CD8-positive, alpha-beta memory T cell (primary cell): Measurements from ENCODE around the gene BLOC1S1. TPM values are rescaled to one million over a fixed set of nuclear protein-coding genes. Genes with fewer than 3 reads are reported as not detected.

Experiments
- CTCF ChIA-PET: fragments of 350-600 bp; sonication (Branson Sonifier 250); formaldehyde crosslinking; loops from one replicate; lab custom pipeline; 2021; ENCODE audit warnings: antibody characterized with exemption; lab: Charles Lee
- POLR2A ChIA-PET: fragments of 350-600 bp; sonication (Branson Sonifier 250); formaldehyde crosslinking; loops from one replicate; lab custom pipeline; 2021; ENCODE audit warnings: antibody characterized with exemption; lab: Charles Lee
- DNase-seq, 5 donors: peaks; one replicate each; pipeline versions ENCODE4 v3.0.0 to v3.0.0-alpha.2; 2020 to 2022; ENCODE audit warnings: mixed read lengths in 1 of 5
- H3K27ac ChIP-seq: one replicate; pipeline ENCODE4 v1.7.0; 2013; ENCODE audit warnings: low read depth, mild to moderate bottlenecking, low read length, moderate library complexity
- H3K27me3 ChIP-seq: 2 replicates; pipeline ENCODE4 v1.7.0; 2013; ENCODE audit warnings: low read length, mild to moderate bottlenecking; ENCODE audit not compliant: insufficient read depth, poor library complexity, severe bottlenecking
- H3K36me3 ChIP-seq: 2 replicates; pipeline ENCODE4 v1.7.0; 2013; ENCODE audit warnings: mild to moderate bottlenecking, low read length, moderate library complexity; ENCODE audit not compliant: insufficient read depth
- H3K4me1 ChIP-seq: 2 replicates; pipeline ENCODE4 v1.7.0; 2013; ENCODE audit warnings: mild to moderate bottlenecking, low read length, moderate library complexity; ENCODE audit not compliant: insufficient read depth
- H3K4me3 ChIP-seq: 2 replicates; pipeline ENCODE4 v1.7.0; 2013; ENCODE audit warnings: mild to moderate bottlenecking, low read length
- H3K9me3 ChIP-seq: 2 replicates; pipeline ENCODE4 v1.7.0; 2013; ENCODE audit warnings: mild to moderate bottlenecking, low read length
- H3K27ac Mint-ChIP-seq, 8 donors: one replicate each; pipeline ENCODE4 v1.8.0; 2020 to 2021; ENCODE audit warnings: mixed read lengths in 8 of 8, mild to moderate bottlenecking in 6 of 8, inconsistent platforms in 3 of 8, moderate library complexity in 3 of 8
- H3K27me3 Mint-ChIP-seq, 2 donors: one replicate each; pipeline ENCODE4 v1.8.0; 2020 to 2021; ENCODE audit warnings: mixed read lengths in 2 of 2, mild to moderate bottlenecking in 1 of 2, moderate library complexity in 1 of 2
- H3K36me3 Mint-ChIP-seq, 3 donors: one replicate each; pipeline ENCODE4 v1.8.0; 2020 to 2021; ENCODE audit warnings: mixed read lengths in 3 of 3, inconsistent platforms in 1 of 3, mild to moderate bottlenecking in 1 of 3
- H3K4me1 Mint-ChIP-seq, 3 donors: one replicate each; pipeline ENCODE4 v1.8.0; 2020 to 2021; ENCODE audit warnings: mixed read lengths in 3 of 3, inconsistent platforms in 1 of 3, mild to moderate bottlenecking in 1 of 3
- H3K4me3 Mint-ChIP-seq, 7 donors: one replicate each; pipeline ENCODE4 v1.8.0; 2020 to 2021; ENCODE audit warnings: mixed read lengths in 7 of 7, mild to moderate bottlenecking in 6 of 7, moderate library complexity in 4 of 7, inconsistent platforms in 2 of 7
- H3K9me3 Mint-ChIP-seq, 5 donors: one replicate each; pipeline ENCODE4 v1.8.0; 2020 to 2022; ENCODE audit warnings: mixed read lengths in 5 of 5, mild to moderate bottlenecking in 3 of 5, moderate library complexity in 2 of 5, inconsistent platforms in 1 of 5
- polyA plus RNA-seq: library from polyadenylated mRNA; unstranded; fragments of 300-500 nt; fragmentation: Illumina TruSeq; gene quantifications from one replicate; pipeline ENCODE4 v1.2.3, GENCODE V29; 2021
- total RNA-seq, 2 experiments: library from RNA; stranded (reverse); gene quantifications; one replicate each; pipeline ENCODE4 v1.2.3, GENCODE V29; 2021

The BLOC1S1 gene
- total and polyA plus RNA-seq, 3 experiments from 2014 or later, result 90.2 to 110 (median 97.5) TPM

GRCh38 chr12:55732288-55732687 lies 16.4 kb downstream of the BLOC1S1 start:
- Histone ChIP-seq H3K4me3 (no peak overlapping the region), H3K9me3 (no peaks in the 10 kb centered on the region), H3K27me3 (no peaks in the 10 kb centered on the region), H3K27ac (no peak overlapping the region), H3K36me3 (no peaks in the 10 kb centered on the region), H3K4me1 (peaks cover 25% of the 10 kb centered on the region)
- Mint-ChIP-seq H3K27me3 (no peaks in the 10 kb centered on the region), H3K27ac (peak overlapping the region in 4 of 8 donors; percentile 15 to 47 (median 33)), H3K36me3 (peaks cover 0 to 9% (median 0%) of the 10 kb centered on the region in 3 donors), H3K4me1 (peaks cover 24 to 34% (median 33%) of the 10 kb centered on the region in 3 donors), H3K9me3 (no peaks in the 10 kb centered on the region), H3K4me3 (peak overlapping the region in 1 of 7 donors; percentile 18)
- ChIA-PET POLR2A (no interaction called here), CTCF (no interaction called here)
- DNase-seq, result no peak

GRCh38 chr12:55733021-55733555 lies 17.2 kb downstream of the BLOC1S1 start:
- no peaks in the 10 kb centered on the region for H3K9me3 ChIP-seq
- H3K27me3 Mint-ChIP-seq, result no peaks in the 10 kb centered on the region
- H3K4me3 ChIP-seq, result no peak overlapping the region
- H3K9me3 Mint-ChIP-seq, result no peaks in the 10 kb centered on the region
- H3K27ac Mint-ChIP-seq, result peak overlapping the region in 1 of 8 donors; percentile 24
- no peak overlapping the region for H3K27ac ChIP-seq
- peaks cover 0 to 5% (median 0%) of the 10 kb centered on the region in 3 donors for H3K36me3 Mint-ChIP-seq
- no peaks in the 10 kb centered on the region for H3K27me3 ChIP-seq
- ChIA-PET CTCF (interaction anchor here (0.8 to 2.6 kb wide), 3 partner anchors 9 to 257 kb away, joined by 3 to 11 read pairs (median 3); no protein-coding TSS in a partner anchor), POLR2A (no interaction called here)
- no peaks in the 10 kb centered on the region for H3K36me3 ChIP-seq
- peaks cover 25% of the 10 kb centered on the region for H3K4me1 ChIP-seq
- peaks cover 28 to 34% (median 34%) of the 10 kb centered on the region in 3 donors for H3K4me1 Mint-ChIP-seq
- no peak for DNase-seq
- H3K4me3 Mint-ChIP-seq, result no peak overlapping the region

GRCh38 chr12:55733858-55734257 lies 18.0 kb downstream of the BLOC1S1 start:
- Mint-ChIP-seq H3K27ac (no peak overlapping the region), H3K9me3 (no peaks in the 10 kb centered on the region), H3K4me3 (no peak overlapping the region), H3K27me3 (no peaks in the 10 kb centered on the region), H3K4me1 (peaks cover 34 to 41% (median 38%) of the 10 kb centered on the region in 3 donors), H3K36me3 (peaks cover 0 to 7% (median 0%) of the 10 kb centered on the region in 3 donors)
- CTCF ChIA-PET, result interaction anchor here (0.8 to 2.6 kb wide), 3 partner anchors 9 to 256 kb away, joined by 3 to 11 read pairs (median 3); no protein-coding TSS in a partner anchor
- Histone ChIP-seq H3K4me1 (peaks cover 30% of the 10 kb centered on the region), H3K27ac (no peak overlapping the region), H3K36me3 (no peaks in the 10 kb centered on the region), H3K9me3 (no peaks in the 10 kb centered on the region), H3K4me3 (no peak overlapping the region), H3K27me3 (no peaks in the 10 kb centered on the region)
- POLR2A ChIA-PET, result no interaction called here
- no peak for DNase-seq

GRCh38 chr12:55734595-55734994 lies 18.7 kb downstream of the BLOC1S1 start:
- CTCF ChIA-PET, result interaction anchor here (1.1 to 4.5 kb wide), 3 partner anchors 10 to 350 kb away, joined by 3 to 37 read pairs (median 11); partner anchors contain the start of gene BLOC1S1
- Histone ChIP-seq H3K9me3 (no peaks in the 10 kb centered on the region), H3K4me3 (no peak overlapping the region), H3K27me3 (no peaks in the 10 kb centered on the region), H3K36me3 (no peaks in the 10 kb centered on the region), H3K27ac (no peak overlapping the region), H3K4me1 (peaks cover 32% of the 10 kb centered on the region)
- POLR2A ChIA-PET, result no interaction called here
- Mint-ChIP-seq H3K4me1 (peaks cover 33 to 41% (median 35%) of the 10 kb centered on the region in 3 donors), H3K27ac (no peak overlapping the region), H3K9me3 (no peaks in the 10 kb centered on the region), H3K27me3 (no peaks in the 10 kb centered on the region), H3K4me3 (peak overlapping the region in 1 of 7 donors; percentile 3), H3K36me3 (peaks cover 0 to 2% (median 0%) of the 10 kb centered on the region in 3 donors)
- DNase-seq, result no peak

GRCh38 chr12:55736076-55736475 lies 20.2 kb downstream of the BLOC1S1 start:
- ChIA-PET CTCF (interaction anchor here (0.6 to 6.5 kb wide), 7 partner anchors 14 to 1543 kb away, joined by 3 to 78 read pairs (median 6); partner anchors contain the start of genes BLOC1S1, RDH5 and SMARCC2), POLR2A (interaction anchor here (0.6 kb wide), 1 partner anchor 32 kb away, joined by 5 read pairs; no protein-coding TSS in a partner anchor)
- Histone ChIP-seq H3K27ac (no peak overlapping the region), H3K4me3 (no peak overlapping the region), H3K4me1 (peaks cover 20% of the 10 kb centered on the region), H3K36me3 (no peaks in the 10 kb centered on the region), H3K27me3 (no peaks in the 10 kb centered on the region), H3K9me3 (no peaks in the 10 kb centered on the region)
- peaks cover 0 to 1% (median 0%) of the 10 kb centered on the region in 3 donors for H3K36me3 Mint-ChIP-seq
- no peaks in the 10 kb centered on the region for H3K27me3 Mint-ChIP-seq
- no peak overlapping the region for H3K4me3 Mint-ChIP-seq
- no peaks in the 10 kb centered on the region for H3K9me3 Mint-ChIP-seq
- H3K4me1 Mint-ChIP-seq, result peaks cover 19 to 26% (median 21%) of the 10 kb centered on the region in 3 donors
- DNase-seq, result no peak
- H3K27ac Mint-ChIP-seq, result peak overlapping the region in 4 of 8 donors; percentile 44 to 84 (median 60)

GRCh38 chr12:55736780-55737580 lies 21.1 kb downstream of the BLOC1S1 start:
- Histone ChIP-seq H3K36me3 (no peaks in the 10 kb centered on the region), H3K27ac (no peak overlapping the region), H3K4me3 (no peak overlapping the region), H3K4me1 (peaks cover 20% of the 10 kb centered on the region), H3K27me3 (no peaks in the 10 kb centered on the region), H3K9me3 (no peaks in the 10 kb centered on the region)
- H3K9me3 Mint-ChIP-seq, result no peaks in the 10 kb centered on the region
- peaks cover 0 to 1% (median 0%) of the 10 kb centered on the region in 3 donors for H3K36me3 Mint-ChIP-seq
- POLR2A ChIA-PET, result interaction anchor here (1.0 to 2.0 kb wide), 3 partner anchors 12 to 21 kb away, joined by 3 to 8 read pairs (median 3); partner anchors contain the start of genes BLOC1S1 and RDH5
- peak overlapping the region; percentile 51 to 97 (median 92) for H3K27ac Mint-ChIP-seq
- no peaks in the 10 kb centered on the region for H3K27me3 Mint-ChIP-seq
- peaks cover 20 to 29% (median 21%) of the 10 kb centered on the region in 3 donors for H3K4me1 Mint-ChIP-seq
- H3K4me3 Mint-ChIP-seq, result peak overlapping the region; percentile 54 to 81 (median 68)
- DNase-seq, result peak in 4 of 5 donors; percentile 20 to 68 (median 38)
- CTCF ChIA-PET, result interaction anchor here (0.6 to 6.5 kb wide), 21 partner anchors 10 to 1544 kb away, joined by 3 to 78 read pairs (median 5); partner anchors contain the start of genes BLOC1S1, ORMDL2, RAB5B and RDH5

- peak overlapping the region; percentile 95 for H3K4me3 ChIP-seq
These were observed 21.8 kb downstream of the BLOC1S1 start for GRCh38 chr12:55737581-55738122.

More at GRCh38 chr12:55737581-55738122, 21.8 kb downstream of the BLOC1S1 start:
- Mint-ChIP-seq H3K4me3 (peak overlapping the region; percentile 81 to 89 (median 85)), H3K36me3 (peaks cover 0 to 1% (median 0%) of the 10 kb centered on the region in 3 donors), H3K4me1 (peaks cover 24 to 36% (median 25%) of the 10 kb centered on the region in 3 donors), H3K9me3 (no peaks in the 10 kb centered on the region), H3K27me3 (no peaks in the 10 kb centered on the region), H3K27ac (peak overlapping the region; percentile 90 to 97 (median 92))
- ChIA-PET POLR2A (interaction anchor here (0.5 to 2.2 kb wide), 13 partner anchors 8 to 452 kb away, joined by 3 to 12 read pairs (median 4); partner anchors contain the start of genes BLOC1S1, CD63, RAB5B and RDH5), CTCF (interaction anchor here (0.8 to 6.5 kb wide), 29 partner anchors 8 to 468 kb away, joined by 3 to 78 read pairs (median 5); partner anchors contain the start of genes BLOC1S1, CD63, ORMDL2 and RAB5B)
- DNase-seq, result no peak
- no peaks in the 10 kb centered on the region for H3K36me3 ChIP-seq
- peaks cover 23% of the 10 kb centered on the region for H3K4me1 ChIP-seq
- H3K27ac ChIP-seq, result peak overlapping the region; percentile 82
- no peaks in the 10 kb centered on the region for H3K27me3 ChIP-seq
- H3K9me3 ChIP-seq, result no peaks in the 10 kb centered on the region
